CD4-positive, alpha-beta T cell treated with Interferon gamma for 1 hour (primary cell): ENCODE measurements around the gene SOCS3.

ENCODE experiments used
- DNase-seq: peaks from one replicate; pipeline ENCODE4 v3.0.0-alpha.2; 2020

Gene SOCS3

GRCh38 chr17:78390241-78391050 is 30.6 kb upstream of the SOCS3 start:
- no peak for DNase-seq

- DNase-seq, result peak; percentile 70
Measured at GRCh38 chr17:78387977-78388941, 28.4 kb upstream of the SOCS3 start.

- no peak for DNase-seq
Measured at GRCh38 chr17:78384479-78385175, 24.8 kb upstream of the SOCS3 start.

GRCh38 chr17:78383725-78384471 is 24.0 kb upstream of the SOCS3 start:
- peak; percentile 80 for DNase-seq

GRCh38 chr17:78381601-78382232 is 21.8 kb upstream of the SOCS3 start:
- peak; percentile 71 for DNase-seq

GRCh38 chr17:78380370-78380769 is 20.5 kb upstream of the SOCS3 start:
- no peak for DNase-seq

GRCh38 chr17:78379131-78379491 is 19.2 kb upstream of the SOCS3 start:
- peak; percentile 36 for DNase-seq

- DNase-seq, result peak; percentile 76
Measured at GRCh38 chr17:78378225-78379130, 18.6 kb upstream of the SOCS3 start, which contains the start of gene PGS1. Gene PGS1 (plus strand): TSS chr17:78378649. CDS start chr17:78378666, 17 bp downstream.

- DNase-seq, result no peak
Measured at GRCh38 chr17:78377858-78378224, 18.0 kb upstream of the SOCS3 start.

- DNase-seq, result no peak
Measured at GRCh38 chr17:78376161-78376560, 16.3 kb upstream of the SOCS3 start.

GRCh38 chr17:78375401-78376151 is 15.7 kb upstream of the SOCS3 start:
- DNase-seq, result peak; percentile 43

- no peak for DNase-seq
Measured at GRCh38 chr17:78374631-78375274, 14.9 kb upstream of the SOCS3 start.

GRCh38 chr17:78374189-78374588 is 14.3 kb upstream of the SOCS3 start:
- DNase-seq, result no peak

GRCh38 chr17:78372841-78373240 is 13.0 kb upstream of the SOCS3 start:
- no peak for DNase-seq

GRCh38 chr17:78371056-78371455 is 11.2 kb upstream of the SOCS3 start:
- no peak for DNase-seq

- no peak for DNase-seq
Measured at GRCh38 chr17:78369791-78370381, 10.0 kb upstream of the SOCS3 start.

GRCh38 chr17:78368854-78369495 is 9.1 kb upstream of the SOCS3 start:
- no peak for DNase-seq

- no peak for DNase-seq
Measured at GRCh38 chr17:78368348-78368747, 8.5 kb upstream of the SOCS3 start.

GRCh38 chr17:78367193-78367592 is 7.3 kb upstream of the SOCS3 start:
- DNase-seq, result no peak
